SK-N-SH (cell line): ENCODE data around the gene ZNG1F. TPM values are rescaled to one million over a fixed set of nuclear protein-coding genes. Genes with fewer than 3 reads are reported as not detected.
"Not testable (repeated sequence)": the region's sequence is repeated elsewhere in the genome, so short reads cannot be mapped to it uniquely, and the experiment has no call there.

ENCODE experiments used
- CTCF ChIA-PET: fragments of 300-600, 350-600 bp; formaldehyde crosslinking; extraction: SDS; loops from one replicate; lab custom pipeline; 2021; lab: Yijun Ruan, JAX
- POLR2A ChIA-PET: fragments of 350-600 bp; sonication (Branson Sonifier 250); formaldehyde crosslinking; extraction: SDS; loops from one replicate; lab custom pipeline; 2020; ENCODE audit warnings: antibody characterized with exemption, inconsistent platforms; lab: Yijun Ruan, JAX
- DNase-seq: peaks from one replicate; pipeline ENCODE4 v3.0.0; 2012
- H2AFZ ChIP-seq: fragments of 200-600 bp; sonication (generic); 2 replicates; pipeline ENCODE4 v1.8.1; 2016; ENCODE audit warnings: antibody characterized with exemption, mild to moderate bottlenecking, low read depth
- H3F3A ChIP-seq: fragments of 200-600 bp; sonication (generic); replicated peaks from 2 replicates; pipeline ENCODE3; 2016; ENCODE audit warnings: antibody characterized with exemption, mild to moderate bottlenecking; ENCODE audit not compliant: insufficient read depth
- H3K27ac ChIP-seq, 2 experiments: fragments of 200-500 bp in 1 of 2; fragments of 200-600 bp in 1 of 2; sonication (Bioruptor generic) in 1 of 2; sonication (generic), shearing (Covaris generic) in 1 of 2; 2 replicates each; pipeline versions ENCODE4 v1.5.1 to v1.6.1; 2014 to 2016; ENCODE audit warnings: low read depth in 2 of 2, inconsistent platforms in 1 of 2, low read length in 1 of 2, mild to moderate bottlenecking in 1 of 2, mixed read lengths in 1 of 2
- H3K27me3 ChIP-seq: fragments of 200-600 bp; sonication (generic), shearing (Covaris generic); 2 replicates; pipeline ENCODE4 v1.6.1; 2016; ENCODE audit warnings: mixed run types; ENCODE audit not compliant: insufficient read depth
- H3K36me3 ChIP-seq, 2 experiments: fragments of 200-500 bp in 1 of 2; fragments of 200-600 bp in 1 of 2; sonication (Bioruptor generic) in 1 of 2; sonication (generic) in 1 of 2; replicated peaks in 1 of 2; 2 replicates each; pipeline versions ENCODE3 to v1.5.1; 2014 to 2016; ENCODE audit warnings: low read length in 1 of 2, mild to moderate bottlenecking in 1 of 2; ENCODE audit not compliant: insufficient read depth in 2 of 2, control insufficient read depth in 1 of 2
- H3K4me1 ChIP-seq, 2 experiments: fragments of 200-500 bp in 1 of 2; fragments of 200-600 bp in 1 of 2; sonication (Bioruptor generic) in 1 of 2; sonication (generic), shearing (Covaris generic) in 1 of 2; 2 replicates each; pipeline versions ENCODE4 v1.5.1 to v1.6.1; 2014 to 2016; ENCODE audit warnings: low read depth in 1 of 2, low read length in 1 of 2, mixed run types in 1 of 2; ENCODE audit not compliant: insufficient read depth in 2 of 2, control insufficient read depth in 1 of 2
- H3K4me2 ChIP-seq: fragments of 200-600 bp; sonication (generic), shearing (Covaris generic); 2 replicates; pipeline ENCODE4 v1.6.1; 2017; ENCODE audit warnings: mixed run types
- H3K4me3 ChIP-seq, 2 experiments: fragments of 200-500 bp in 1 of 2; fragments of 200-600 bp in 1 of 2; sonication (Bioruptor generic) in 1 of 2; sonication (generic), shearing (Covaris generic) in 1 of 2; 2 replicates each; pipeline versions ENCODE4 v1.5.1 to v1.8.1; 2014 to 2016; ENCODE audit warnings: low read depth in 2 of 2, inconsistent platforms in 1 of 2, low read length in 1 of 2, mild to moderate bottlenecking in 1 of 2, mixed read lengths in 1 of 2, moderate library complexity in 1 of 2
- H3K79me2 ChIP-seq: fragments of 200-600 bp; sonication (generic); 2 replicates; pipeline ENCODE4 v1.8.1; 2017; ENCODE audit warnings: mild to moderate bottlenecking; ENCODE audit not compliant: insufficient read depth
- H3K9ac ChIP-seq: fragments of 200-600 bp; sonication (generic); 2 replicates; pipeline ENCODE4 v1.6.1; 2017; ENCODE audit warnings: mixed run types
- H3K9me2 ChIP-seq: fragments of 200-600 bp; sonication (generic); 2 replicates; pipeline ENCODE4 v1.6.1; 2017; ENCODE audit warnings: mixed run types
- H3K9me3 ChIP-seq: fragments of 200-600 bp; sonication (generic); 2 replicates; pipeline ENCODE4 v1.6.1; 2017; ENCODE audit warnings: mixed run types, mild to moderate bottlenecking, moderate library complexity
- H4K20me1 ChIP-seq: fragments of 200-600 bp; sonication (generic); 2 replicates; pipeline ENCODE4 v1.6.1; 2017; ENCODE audit warnings: mild to moderate bottlenecking, mixed run types; ENCODE audit not compliant: insufficient read depth
- WGBS: methylation state at CpG from one replicate; pipeline ENCODE4 v1.1.6; 2017; ENCODE audit warnings: low lambda C conversion rate; 5-methylcytosine and 5-hydroxymethylcytosine counted together
- polyA plus RNA-seq, 3 experiments: library from polyadenylated mRNA; depleted of rRNA; stranded (reverse); fragments of >200 nt; gene quantifications; 2 replicates each; pipeline ENCODE4 v1.2.3, GENCODE V29; 2012

Gene ZNG1F
- polyA plus RNA-seq, 1 of the 3 experiments (the other 2 are of a cell fraction), result 12.5 TPM

DNA sequence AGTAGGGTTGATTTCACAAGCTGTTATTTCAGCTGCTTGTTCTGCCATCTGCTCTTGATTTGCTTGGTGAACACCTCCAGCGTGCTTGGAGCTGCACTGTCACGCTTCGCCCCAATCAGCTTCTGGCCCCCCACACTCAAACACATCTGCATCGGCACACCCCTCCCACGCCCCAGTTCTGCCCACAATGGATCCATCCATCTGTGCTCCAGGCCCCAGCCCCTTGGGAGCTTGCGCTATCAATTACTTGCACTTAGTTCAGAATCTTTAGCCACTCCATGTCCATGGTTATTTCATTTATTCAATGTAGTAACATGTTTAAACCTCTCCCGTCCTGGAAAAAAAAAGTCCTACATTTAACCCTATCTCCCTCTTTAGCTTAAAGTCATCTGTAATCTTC is 88.6 kb downstream of the ZNG1F start:
- H3K79me2 ChIP-seq, H3K4me3 ChIP-seq, POLR2A ChIA-PET, H3K4me2 ChIP-seq, H3K9me3 ChIP-seq, CTCF ChIA-PET, H4K20me1 ChIP-seq, H3K27me3 ChIP-seq, H3K27ac ChIP-seq, H3K9ac ChIP-seq, H2AFZ ChIP-seq, H3F3A ChIP-seq, H3K36me3 ChIP-seq, DNase-seq, H3K9me2 ChIP-seq, H3K4me1 ChIP-seq: not testable (repeated sequence)
- WGBS, result 18% methylated on average over 7 of the region's 7 CpGs

DNA sequence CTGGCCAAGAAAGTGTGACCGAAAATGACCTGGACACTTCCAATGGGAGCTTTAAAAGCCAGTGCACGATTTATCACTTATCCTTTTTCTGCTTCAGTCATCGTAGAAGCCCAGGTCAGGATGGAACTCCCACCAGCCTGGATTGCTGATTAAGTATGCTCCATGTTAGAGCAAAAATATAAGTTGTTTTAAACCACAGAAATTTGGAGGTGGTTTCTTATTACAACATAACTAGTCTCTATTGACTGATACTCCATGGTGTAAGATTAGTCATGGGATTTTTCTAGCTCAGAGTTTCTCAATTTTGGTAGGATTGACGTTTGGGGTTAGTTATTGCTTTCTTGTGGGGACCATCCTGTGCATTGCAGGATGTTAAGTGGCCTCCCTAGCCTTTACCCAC is 90.4 kb downstream of the ZNG1F start:
- CTCF ChIA-PET, H3K4me3 ChIP-seq, H2AFZ ChIP-seq, H3K36me3 ChIP-seq, H3K27me3 ChIP-seq, H4K20me1 ChIP-seq, H3F3A ChIP-seq, H3K4me2 ChIP-seq, H3K27ac ChIP-seq, H3K9me2 ChIP-seq, H3K4me1 ChIP-seq, H3K9ac ChIP-seq, DNase-seq, POLR2A ChIA-PET, H3K9me3 ChIP-seq, H3K79me2 ChIP-seq: not testable (repeated sequence)
- 6% methylated on average over 4 of the region's 4 CpGs for whole genome bisulfite sequencing

DNA sequence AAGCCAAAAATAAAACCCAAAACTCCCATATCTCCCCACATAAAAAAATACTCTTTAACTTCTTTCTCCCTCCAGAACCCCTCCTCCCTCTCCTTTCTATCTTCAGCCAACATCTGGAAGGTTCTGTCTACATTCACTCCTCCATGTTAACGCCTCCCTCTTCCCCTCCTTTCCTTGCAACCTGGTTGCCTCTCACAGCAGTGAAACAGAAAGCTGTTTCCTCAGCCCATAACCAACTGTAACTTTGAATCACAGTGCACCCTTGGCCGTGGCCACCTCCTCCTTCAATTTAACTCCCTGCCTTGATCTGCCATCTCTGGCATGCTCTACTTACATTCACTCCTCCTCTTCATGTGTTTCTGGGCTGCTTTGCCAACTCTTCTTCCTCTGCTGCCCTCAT is 94.1 kb downstream of the ZNG1F start:
- H3K4me1 ChIP-seq, H3K9me2 ChIP-seq, H3K36me3 ChIP-seq, H3K27ac ChIP-seq, H4K20me1 ChIP-seq, H3K4me3 ChIP-seq, CTCF ChIA-PET, H2AFZ ChIP-seq, DNase-seq, H3K9me3 ChIP-seq, H3K9ac ChIP-seq, H3K79me2 ChIP-seq, POLR2A ChIA-PET, H3K27me3 ChIP-seq, H3F3A ChIP-seq, H3K4me2 ChIP-seq: not testable (repeated sequence)
- 29% methylated on average over 2 of the region's 2 CpGs for WGBS

DNA sequence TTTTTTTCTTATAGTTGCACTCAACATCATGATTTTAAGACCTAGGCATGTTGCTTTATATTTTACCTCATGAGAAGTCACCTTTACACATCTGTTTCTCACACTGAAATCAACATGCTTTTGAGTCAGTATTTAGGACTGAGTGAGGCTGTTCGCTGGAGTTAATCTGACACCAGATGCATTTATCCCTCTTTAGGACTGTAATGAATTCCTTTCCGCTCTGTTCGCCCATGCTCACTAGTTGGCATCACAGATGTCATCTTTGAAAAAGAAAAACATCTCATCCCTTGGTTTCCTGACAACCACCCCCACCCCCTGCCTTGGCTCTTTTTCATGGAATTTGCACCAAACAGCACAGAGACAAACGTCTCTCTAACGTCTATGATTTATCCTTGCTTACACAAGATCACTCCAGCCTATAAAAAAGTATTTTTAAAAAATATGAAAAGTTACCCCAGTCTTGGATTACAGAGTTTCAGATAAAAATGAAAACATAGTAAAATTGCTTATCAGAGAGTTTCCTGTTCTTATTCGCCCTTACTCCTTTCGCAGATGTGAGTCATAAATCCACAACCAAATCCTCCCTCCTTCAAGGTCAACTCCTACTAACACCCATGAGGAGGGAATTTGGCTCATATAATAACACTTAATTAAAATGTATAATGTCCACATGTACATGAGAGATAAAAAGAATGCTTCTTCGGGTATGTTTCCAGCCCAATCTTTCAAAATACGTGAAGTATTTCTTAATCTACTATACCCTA is 94.9 kb downstream of the ZNG1F start:
- H3K4me1 ChIP-seq, H3K27ac ChIP-seq, H3F3A ChIP-seq, H3K79me2 ChIP-seq, H4K20me1 ChIP-seq, H3K4me3 ChIP-seq, POLR2A ChIA-PET, DNase-seq, H3K9me3 ChIP-seq, H3K9me2 ChIP-seq, H3K9ac ChIP-seq, H3K36me3 ChIP-seq, H3K27me3 ChIP-seq, H2AFZ ChIP-seq, H3K4me2 ChIP-seq, CTCF ChIA-PET: not testable (repeated sequence)
- 14% methylated on average over 3 of the region's 9 CpGs for WGBS

DNA sequence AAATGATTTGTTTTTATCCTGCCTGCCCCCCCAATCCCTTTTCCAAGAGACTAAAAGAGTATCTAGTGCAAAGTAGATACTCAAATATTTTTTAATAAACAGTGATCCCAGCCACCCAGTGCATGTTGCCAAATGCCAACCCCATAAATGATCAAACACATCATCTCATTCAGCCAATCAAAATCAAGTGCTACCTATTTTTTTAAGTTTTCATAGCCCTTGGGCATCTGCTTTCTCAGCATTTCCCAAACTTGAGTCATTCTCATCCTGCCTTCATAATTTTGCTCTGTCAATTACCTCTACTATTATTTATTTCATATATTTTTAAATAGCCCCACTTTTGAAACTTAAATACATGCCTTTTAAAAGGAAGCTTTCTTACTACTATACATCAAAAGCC is 98.2 kb downstream of the ZNG1F start:
- H3K27me3 ChIP-seq, H3K9ac ChIP-seq, H3K79me2 ChIP-seq, H3K4me2 ChIP-seq, H3K4me3 ChIP-seq, H4K20me1 ChIP-seq, POLR2A ChIA-PET, H3F3A ChIP-seq, H3K9me3 ChIP-seq, H3K9me2 ChIP-seq, DNase-seq, H2AFZ ChIP-seq, CTCF ChIA-PET, H3K4me1 ChIP-seq, H3K27ac ChIP-seq, H3K36me3 ChIP-seq: not testable (repeated sequence)

DNA sequence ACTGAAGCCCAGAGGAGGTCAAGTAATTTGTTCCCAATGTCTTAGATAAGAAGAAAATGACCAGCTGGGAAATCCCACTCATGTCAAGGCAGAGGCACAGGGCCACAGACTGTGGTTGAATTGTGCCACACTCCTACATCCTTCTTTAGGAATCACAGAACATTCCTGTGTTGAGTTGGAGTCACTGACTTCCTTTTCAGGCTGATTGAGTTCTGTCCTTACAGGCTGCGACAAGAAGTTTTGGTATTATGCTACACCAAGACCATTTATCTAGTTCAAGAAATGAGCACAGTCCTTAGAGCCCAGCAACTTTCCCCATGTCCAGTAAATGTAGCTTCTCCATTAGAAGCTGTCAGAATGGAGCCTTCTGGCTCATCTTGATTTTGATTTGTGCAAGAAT is 98.7 kb downstream of the ZNG1F start:
- H3K4me3 ChIP-seq, H3K27me3 ChIP-seq, H4K20me1 ChIP-seq, H3K36me3 ChIP-seq, H3K4me2 ChIP-seq, H3K9ac ChIP-seq, DNase-seq, H2AFZ ChIP-seq, H3K9me2 ChIP-seq, H3K4me1 ChIP-seq, POLR2A ChIA-PET, H3K79me2 ChIP-seq, H3K27ac ChIP-seq, H3F3A ChIP-seq, H3K9me3 ChIP-seq, CTCF ChIA-PET: not testable (repeated sequence)
- WGBS, result 10% methylated on average over 1 of the region's 1 CpG
